Mammary epithelial cell (primary cell): ENCODE results near the gene PTPRM.

ENCODE experiments used
- CTCF ChIP-seq, 2 donors: IDR thresholded peaks in 1 of 2; conservative IDR thresholded peaks in 1 of 2; 2 replicates each; pipeline ENCODE4 v1.5.1; 2011 to 2012; ENCODE audit warnings: inconsistent platforms in 2 of 2, low read length in 2 of 2, mild to moderate bottlenecking in 2 of 2, control low read depth in 1 of 2, low read depth in 1 of 2; ENCODE audit not compliant: insufficient read depth in 1 of 2; ENCODE audit errors: extremely low read depth in 1 of 2
- EZH2 ChIP-seq: IDR thresholded peaks from 2 replicates; pipeline ENCODE4 v1.6.1; 2012; ENCODE audit warnings: low read length, inconsistent platforms, borderline replicate concordance

GRCh38 chr18:8097927-8098326 is 530.8 kb downstream of the PTPRM start:
- TF ChIP-seq CTCF (conservative IDR thresholded peaks at IDR 0.05 in 1 of 2, IDR thresholded peaks at IDR 0.05 in 1 of 2; ENCODE audit: extremely low read depth in 1 of 2, insufficient read depth in 1 of 2, low read depth in 1 of 2, low read length in 2 of 2) (no peak), EZH2 (no peak)
